AG04450 (cell line): ENCODE results near the gene GABPB2. TPM values are rescaled to one million over a fixed set of nuclear protein-coding genes. Genes with fewer than 3 reads are reported as not detected.
"Not testable (repeated sequence)": the region's sequence is repeated elsewhere in the genome, so short reads cannot be mapped to it uniquely, and the experiment has no call there.

Source experiments
- CTCF ChIA-PET: fragments of 300-600, 350-600 bp; formaldehyde crosslinking; extraction: SDS; loops from one replicate; lab custom pipeline; 2022; ENCODE audit warnings: antibody characterized with exemption, inconsistent platforms; lab: Charles Lee
- POLR2A ChIA-PET: fragments of 350-600 bp; formaldehyde crosslinking; extraction: SDS; loops from one replicate; lab custom pipeline; 2021; ENCODE audit warnings: antibody characterized with exemption, inconsistent platforms; lab: Yijun Ruan, JAX
- DNase-seq: peaks from one replicate; pipeline ENCODE4 v3.0.0-alpha.2; 2011; ENCODE audit warnings: low read depth, low spot score
- H3K27ac ChIP-seq: one replicate; pipeline ENCODE4 v1.5.1; 2012; ENCODE audit warnings: low read depth, low read length, control low read depth
- H3K27me3 ChIP-seq: one replicate; pipeline ENCODE4 v1.6.0; 2012; ENCODE audit warnings: low read length; ENCODE audit not compliant: control insufficient read depth, insufficient read depth
- H3K4me3 ChIP-seq: 2 replicates; pipeline ENCODE4 v1.5.1; 2011; ENCODE audit warnings: mild to moderate bottlenecking, low read depth, low read length, control low read depth
- H3K9me3 ChIP-seq: 2 replicates; pipeline ENCODE4 v1.5.1; 2012; ENCODE audit warnings: low read length; ENCODE audit not compliant: control insufficient read depth, insufficient read depth
- polyA plus RNA-seq: library from polyadenylated mRNA; depleted of rRNA; stranded (reverse); fragments of >200 nt; gene quantifications from 2 replicates; pipeline ENCODE4 v1.2.3, GENCODE V29; 2011
- TF ChIP-seq, protein P1 (sequence below): IDR thresholded peaks from 2 replicates; pipeline ENCODE4 v1.5.1; 2011; ENCODE audit warnings: low read depth, low read length, control low read depth, inconsistent platforms

GABPB2 gene
- polyA plus RNA-seq, 1 experiment = 10.0 TPM

DNA sequence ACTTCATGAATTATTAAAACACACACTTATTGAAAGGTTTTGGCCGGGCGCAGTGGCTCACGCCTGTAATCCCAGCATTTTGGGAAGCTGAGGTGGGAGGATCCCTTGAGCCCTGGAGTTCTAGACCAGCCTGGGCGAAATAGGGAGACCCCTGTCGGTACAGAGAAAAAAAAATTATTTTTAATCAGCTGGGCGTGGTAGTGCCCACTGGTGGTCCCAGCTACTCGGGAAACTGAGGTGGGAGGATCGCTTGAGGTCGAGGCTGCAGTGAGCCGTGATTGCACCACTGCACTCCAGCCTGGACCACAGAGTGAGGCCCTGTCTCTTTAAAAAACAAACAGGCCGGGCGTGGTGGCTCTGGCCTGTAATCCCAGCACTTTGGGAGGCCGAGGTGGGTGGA is 1.7 kb downstream of the GABPB2 start:
- TF ChIP-seq, protein P1, sequence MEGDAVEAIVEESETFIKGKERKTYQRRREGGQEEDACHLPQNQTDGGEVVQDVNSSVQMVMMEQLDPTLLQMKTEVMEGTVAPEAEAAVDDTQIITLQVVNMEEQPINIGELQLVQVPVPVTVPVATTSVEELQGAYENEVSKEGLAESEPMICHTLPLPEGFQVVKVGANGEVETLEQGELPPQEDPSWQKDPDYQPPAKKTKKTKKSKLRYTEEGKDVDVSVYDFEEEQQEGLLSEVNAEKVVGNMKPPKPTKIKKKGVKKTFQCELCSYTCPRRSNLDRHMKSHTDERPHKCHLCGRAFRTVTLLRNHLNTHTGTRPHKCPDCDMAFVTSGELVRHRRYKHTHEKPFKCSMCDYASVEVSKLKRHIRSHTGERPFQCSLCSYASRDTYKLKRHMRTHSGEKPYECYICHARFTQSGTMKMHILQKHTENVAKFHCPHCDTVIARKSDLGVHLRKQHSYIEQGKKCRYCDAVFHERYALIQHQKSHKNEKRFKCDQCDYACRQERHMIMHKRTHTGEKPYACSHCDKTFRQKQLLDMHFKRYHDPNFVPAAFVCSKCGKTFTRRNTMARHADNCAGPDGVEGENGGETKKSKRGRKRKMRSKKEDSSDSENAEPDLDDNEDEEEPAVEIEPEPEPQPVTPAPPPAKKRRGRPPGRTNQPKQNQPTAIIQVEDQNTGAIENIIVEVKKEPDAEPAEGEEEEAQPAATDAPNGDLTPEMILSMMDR = 0 out of 2 replicates have a peak, but pooled peaks have one; percentile 4
- CTCF ChIA-PET = interaction anchor here (0.8 to 2.5 kb wide), 5 partner anchors 8 to 27 kb away, joined by 3 to 21 read pairs (median 10); no protein-coding TSS in a partner anchor
- POLR2A ChIA-PET = no interaction called here

DNA sequence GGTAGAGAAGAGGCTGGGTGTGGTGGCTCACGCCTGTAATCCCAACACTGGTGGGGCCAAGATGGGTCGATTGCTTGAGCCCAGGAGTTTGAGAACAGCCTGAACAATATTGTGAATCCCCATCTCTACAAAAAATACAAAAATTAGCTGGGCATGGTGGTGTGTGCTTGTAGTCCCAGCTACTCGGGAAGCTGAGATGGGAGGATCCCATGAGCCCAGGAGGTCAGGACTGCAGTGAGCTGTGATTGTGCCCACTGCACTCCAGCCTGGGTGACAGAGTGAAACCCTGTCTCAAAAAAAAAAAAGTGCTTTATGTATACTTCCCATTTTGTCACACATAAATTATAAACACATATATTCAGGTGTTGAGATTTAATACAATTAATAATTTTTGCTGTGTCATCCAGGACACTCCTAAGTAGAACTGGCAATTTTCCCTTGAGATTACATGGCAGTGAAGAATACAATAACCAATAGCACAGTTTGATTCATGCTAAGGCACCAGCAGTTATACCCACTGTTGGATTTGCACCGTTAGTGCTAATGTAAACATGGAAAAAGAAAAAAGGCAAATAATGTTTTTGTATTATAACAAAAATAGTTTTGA is 15.5 kb downstream of the GABPB2 start:
- CTCF ChIA-PET = interaction anchor here (0.7 to 11.5 kb wide), 3 partner anchors 14 to 45 kb away, joined by 3 to 105 read pairs (median 10); partner anchors contain the start of gene GABPB2
- no peak overlapping the region for H3K27ac ChIP-seq
- no peaks in the 10 kb centered on the region for H3K9me3 ChIP-seq
- POLR2A ChIA-PET = interaction anchor here (0.6 kb wide), 1 partner anchor 9 kb away, joined by 11 read pairs; no protein-coding TSS in a partner anchor
- no peak for DNase-seq
- TF ChIP-seq, protein P1 = no peak
- no peaks in the 10 kb centered on the region for H3K27me3 ChIP-seq
- no peak overlapping the region for H3K4me3 ChIP-seq

More for the DNA sequence above, 1.7 kb downstream of the GABPB2 start:
- H3K27ac ChIP-seq = no peak overlapping the region
- no peak overlapping the region for H3K4me3 ChIP-seq
- no peaks in the 10 kb centered on the region for H3K27me3 ChIP-seq
- no peaks in the 10 kb centered on the region; the same call in 1 of the 2 replicates for H3K9me3 ChIP-seq
- DNase-seq = no peak

DNA sequence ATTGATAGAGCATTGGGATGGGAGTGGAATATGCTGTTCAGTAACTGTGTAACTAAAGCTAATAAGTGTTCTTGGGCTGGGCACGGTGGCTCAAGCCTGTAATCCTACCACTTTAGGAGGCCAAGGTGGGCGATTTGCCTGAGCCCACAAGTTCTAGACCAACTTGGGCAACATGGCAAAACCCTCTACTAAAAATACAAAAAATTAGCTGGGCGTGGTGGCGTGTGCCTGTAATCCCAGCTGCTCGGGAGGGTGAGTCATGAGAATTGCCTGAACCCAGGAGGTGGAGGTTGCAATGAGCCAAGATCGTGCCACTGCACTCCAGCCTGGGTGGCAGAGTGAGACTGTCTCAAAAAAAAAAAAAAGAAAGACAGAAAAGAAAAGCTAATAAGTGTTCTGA is 26.9 kb downstream of the GABPB2 start:
- not testable (repeated sequence) for DNase-seq

DNA sequence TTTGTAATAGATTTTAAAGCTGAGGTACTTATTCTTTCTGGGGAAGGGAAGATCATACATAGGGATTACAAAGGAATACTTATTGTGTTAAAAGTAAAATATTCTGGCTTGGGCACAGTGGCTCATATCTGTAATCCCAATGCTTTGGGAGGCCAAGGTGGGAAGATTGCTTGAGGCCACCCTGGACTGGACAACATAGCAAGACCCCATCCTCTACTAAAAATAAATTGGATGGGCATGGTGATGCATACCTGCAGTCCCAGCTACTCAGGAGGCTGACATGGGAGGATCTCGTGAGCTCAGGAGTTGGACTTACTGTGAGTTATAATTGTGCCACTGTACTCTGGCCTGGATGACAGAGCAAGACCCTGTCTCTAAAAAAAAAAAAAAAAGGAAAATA is 27.6 kb downstream of the GABPB2 start:
- POLR2A ChIA-PET = no interaction called here
- CTCF ChIA-PET = interaction anchor here (0.6 to 9.0 kb wide), 5 partner anchors 12 to 80 kb away, joined by 3 to 162 read pairs (median 5); partner anchors contain the start of gene TNFAIP8L2
- H3K27me3 ChIP-seq = no peaks in the 10 kb centered on the region
- no peak for DNase-seq
- H3K27ac ChIP-seq = no peak overlapping the region
- no peak overlapping the region for H3K4me3 ChIP-seq
- H3K9me3 ChIP-seq = no peaks in the 10 kb centered on the region
- TF ChIP-seq, protein P1 = no peak

More for the DNA sequence above, 26.9 kb downstream of the GABPB2 start:
- POLR2A ChIA-PET, H3K9me3 ChIP-seq, H3K27me3 ChIP-seq, H3K27ac ChIP-seq, H3K4me3 ChIP-seq: not testable (repeated sequence)
- CTCF ChIA-PET = interaction anchor here (0.7 to 9.0 kb wide), 5 partner anchors 13 to 80 kb away, joined by 3 to 162 read pairs (median 3); partner anchors contain the start of gene TNFAIP8L2

DNA sequence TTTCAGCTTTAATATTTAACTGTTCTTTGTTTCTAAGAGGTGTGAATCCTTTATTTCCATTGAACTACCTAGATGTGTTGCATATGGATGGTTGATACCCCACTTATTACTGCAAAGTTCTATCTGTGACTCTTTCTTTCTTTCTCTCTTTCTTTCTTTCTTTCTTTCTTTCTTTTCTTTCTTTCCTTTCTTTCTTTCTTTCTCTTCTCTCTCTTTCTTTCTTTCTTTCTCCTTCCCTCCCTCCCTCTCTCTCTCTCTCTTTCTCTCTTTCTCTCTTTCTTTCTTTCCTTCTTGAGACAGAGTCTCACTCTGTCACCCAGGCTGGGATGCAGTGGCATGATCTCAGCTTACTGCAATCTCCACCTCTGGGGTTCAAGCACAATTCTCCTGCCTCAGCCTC is 34.1 kb downstream of the GABPB2 start:
- POLR2A ChIA-PET = no interaction called here
- Histone ChIP-seq H3K9me3 (no peaks in the 10 kb centered on the region), H3K27ac (no peak overlapping the region), H3K27me3 (no peaks in the 10 kb centered on the region), H3K4me3 (no peak overlapping the region)
- CTCF ChIA-PET = no interaction called here
- TF ChIP-seq, protein P1 = no peak
- no peak for DNase-seq
